NB4 (cell line): ENCODE data around the gene ALKBH8.
"Not testable (repeated sequence)": the region's sequence is repeated elsewhere in the genome, so short reads cannot be mapped to it uniquely, and the experiment has no call there.

Experiments
- DNase-seq: peaks from one replicate; pipeline ENCODE4 v3.0.0; 2010; ENCODE audit warnings: low read depth
- H3K4me3 ChIP-seq: one replicate; pipeline ENCODE4 v1.5.1; 2011; ENCODE audit warnings: mild to moderate bottlenecking, low read depth, low read length, moderate library complexity
- MYC ChIP-seq: IDR thresholded peaks from 2 replicates; pipeline ENCODE4 v1.6.1; 2011; ENCODE audit warnings: low read depth, low read length
- POLR2A ChIP-seq: IDR thresholded peaks from 2 replicates; pipeline ENCODE4 v1.6.1; 2011; ENCODE audit warnings: mild to moderate bottlenecking; ENCODE audit not compliant: insufficient read length; ENCODE audit errors: extremely low read depth
- TF ChIP-seq, protein P1 (sequence below): IDR thresholded peaks from 2 replicates; pipeline ENCODE4 v1.6.1; 2011; ENCODE audit warnings: low read depth, low read length
- TF ChIP-seq, protein P2 (sequence below): IDR thresholded peaks from one replicate; pipeline ENCODE4 v1.5.1; 2012; ENCODE audit warnings: low read depth, low read length

ALKBH8 gene

DNA sequence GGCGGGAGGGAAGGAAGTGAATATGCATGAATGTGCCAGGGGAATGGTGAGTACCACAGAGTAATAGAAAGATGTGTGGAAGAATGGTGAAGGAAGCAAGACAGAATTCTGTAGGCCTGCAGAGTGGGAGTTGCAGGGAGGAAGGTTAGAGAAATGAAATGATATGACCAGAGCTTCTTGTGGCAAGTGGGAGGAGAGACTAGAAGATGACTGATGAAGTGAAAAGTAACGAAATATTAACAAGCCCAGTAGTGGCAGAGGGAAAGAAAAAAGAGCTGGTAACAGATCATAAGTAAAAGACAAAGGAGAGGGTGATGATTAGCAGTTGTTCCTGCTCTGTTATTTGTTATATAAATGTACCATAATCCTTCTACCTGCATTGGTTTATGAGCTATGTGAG is 1.0 kb upstream of the ALKBH8 start:
- no peak for DNase-seq
- no peak overlapping the region for H3K4me3 ChIP-seq
- TF ChIP-seq, protein P1, sequence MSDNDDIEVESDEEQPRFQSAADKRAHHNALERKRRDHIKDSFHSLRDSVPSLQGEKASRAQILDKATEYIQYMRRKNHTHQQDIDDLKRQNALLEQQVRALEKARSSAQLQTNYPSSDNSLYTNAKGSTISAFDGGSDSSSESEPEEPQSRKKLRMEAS, result no peak
- TF ChIP-seq MYC (no peak), POLR2A (no peak)
- TF ChIP-seq, protein P2, sequence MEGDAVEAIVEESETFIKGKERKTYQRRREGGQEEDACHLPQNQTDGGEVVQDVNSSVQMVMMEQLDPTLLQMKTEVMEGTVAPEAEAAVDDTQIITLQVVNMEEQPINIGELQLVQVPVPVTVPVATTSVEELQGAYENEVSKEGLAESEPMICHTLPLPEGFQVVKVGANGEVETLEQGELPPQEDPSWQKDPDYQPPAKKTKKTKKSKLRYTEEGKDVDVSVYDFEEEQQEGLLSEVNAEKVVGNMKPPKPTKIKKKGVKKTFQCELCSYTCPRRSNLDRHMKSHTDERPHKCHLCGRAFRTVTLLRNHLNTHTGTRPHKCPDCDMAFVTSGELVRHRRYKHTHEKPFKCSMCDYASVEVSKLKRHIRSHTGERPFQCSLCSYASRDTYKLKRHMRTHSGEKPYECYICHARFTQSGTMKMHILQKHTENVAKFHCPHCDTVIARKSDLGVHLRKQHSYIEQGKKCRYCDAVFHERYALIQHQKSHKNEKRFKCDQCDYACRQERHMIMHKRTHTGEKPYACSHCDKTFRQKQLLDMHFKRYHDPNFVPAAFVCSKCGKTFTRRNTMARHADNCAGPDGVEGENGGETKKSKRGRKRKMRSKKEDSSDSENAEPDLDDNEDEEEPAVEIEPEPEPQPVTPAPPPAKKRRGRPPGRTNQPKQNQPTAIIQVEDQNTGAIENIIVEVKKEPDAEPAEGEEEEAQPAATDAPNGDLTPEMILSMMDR, result no peak

DNA sequence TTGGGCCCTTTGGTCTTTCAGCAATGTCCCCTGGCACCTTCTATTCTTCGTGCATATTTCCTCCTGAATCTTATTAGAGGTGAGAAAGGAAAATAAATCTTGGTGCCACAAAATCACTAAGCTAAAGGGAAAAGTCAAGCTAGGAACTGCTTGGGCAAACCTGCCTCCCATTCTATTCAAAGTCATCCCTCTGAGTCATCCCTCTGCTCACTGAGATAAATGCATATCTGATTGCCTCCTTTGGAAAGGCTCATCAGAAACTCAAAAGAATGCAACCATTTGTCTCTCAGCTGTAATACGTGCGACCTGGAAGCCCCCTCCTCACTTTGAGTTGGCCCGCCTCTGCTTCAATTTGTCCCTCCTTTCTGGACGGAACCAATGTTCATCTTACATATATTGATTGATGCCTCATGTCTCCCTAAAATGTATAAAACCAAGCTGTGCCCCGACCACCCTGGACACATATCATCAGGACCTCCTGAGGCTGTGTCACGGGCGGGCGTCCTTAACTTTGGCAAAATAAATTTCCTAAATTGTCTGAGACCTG is 493 bp upstream of the ALKBH8 start:
- H3K4me3 ChIP-seq, result peak overlapping the region; percentile 91
- DNase-seq, result not testable (repeated sequence)

DNA sequence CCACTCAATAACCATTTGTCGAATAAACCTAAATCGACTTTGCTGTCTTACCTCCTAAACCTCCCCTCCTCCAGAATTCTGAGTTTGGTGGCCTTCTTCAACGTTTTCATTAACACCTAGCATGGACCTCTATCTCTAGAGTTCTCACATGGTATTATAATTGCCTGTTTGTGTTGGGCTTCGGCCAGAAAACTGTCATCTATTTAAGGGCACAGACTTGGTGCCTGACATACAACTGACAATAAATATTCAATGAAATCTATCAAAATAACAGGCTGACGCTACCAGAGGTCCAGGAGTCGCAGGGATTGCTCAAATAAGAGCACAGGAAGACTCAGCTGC is 687 bp downstream of the ALKBH8 start:
- no peak for DNase-seq
- peak overlapping the region; percentile 91 for H3K4me3 ChIP-seq
- TF ChIP-seq, protein P2, result no peak
- TF ChIP-seq, protein P1, result no peak
- no peak for TF ChIP-seq POLR2A
- TF ChIP-seq MYC, result no peak

DNA sequence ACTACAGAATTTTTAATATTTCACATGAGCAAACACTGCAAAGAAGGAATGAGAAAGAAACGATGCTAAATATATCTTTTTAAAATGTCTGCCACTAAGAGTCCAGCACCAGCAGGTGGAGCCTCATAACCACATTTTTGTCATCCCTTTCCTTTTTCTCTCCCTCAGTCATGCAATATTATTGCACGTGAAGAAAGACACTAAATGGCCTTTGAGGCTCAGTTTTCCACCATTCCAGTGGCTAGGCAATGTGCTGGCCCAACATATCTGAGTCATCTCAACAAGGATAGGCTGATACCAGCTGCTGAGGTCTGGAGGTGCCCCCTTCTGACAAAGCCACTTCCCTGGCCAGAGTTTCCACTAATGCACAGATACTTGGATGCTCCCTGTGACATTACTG is 1.8 kb downstream of the ALKBH8 start:
- DNase-seq, result peak; percentile 72
- H3K4me3 ChIP-seq, result peak overlapping the region; percentile 91

DNA sequence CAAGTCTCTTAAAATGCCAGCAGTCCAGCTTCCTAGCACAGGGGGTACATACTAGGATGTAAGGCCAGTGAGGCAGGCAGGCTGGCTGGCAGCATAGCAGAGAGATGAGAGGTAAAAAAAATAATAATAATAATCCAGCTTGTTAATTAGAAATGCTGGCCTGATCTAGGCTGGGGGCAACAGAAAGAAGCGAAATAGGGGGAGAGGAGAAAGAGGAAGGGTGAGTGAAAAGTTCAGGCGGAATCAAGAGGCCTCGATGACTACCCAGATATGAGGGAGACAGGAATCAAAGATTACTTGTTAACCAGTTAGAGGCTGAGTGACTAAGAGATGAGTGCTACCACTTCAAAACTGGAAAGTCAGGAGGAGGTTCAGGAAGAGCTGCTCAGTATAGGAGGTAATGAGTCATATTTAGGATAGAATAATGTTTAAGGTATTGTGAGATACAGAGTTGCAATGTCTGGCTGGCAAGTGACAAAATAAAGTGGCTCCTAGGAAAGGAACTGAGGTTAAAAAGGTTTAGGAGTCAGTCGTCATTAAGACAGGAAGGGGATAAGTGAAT is 2.8 kb downstream of the ALKBH8 start:
- peak; percentile 12 for DNase-seq

More for the DNA sequence above, 1.8 kb downstream of the ALKBH8 start:
- TF ChIP-seq POLR2A, result no peak
- TF ChIP-seq, protein P1, result peak; percentile 34; the same call in 1 of the 2 replicates
- TF ChIP-seq, protein P2, result peak; percentile 48

DNA sequence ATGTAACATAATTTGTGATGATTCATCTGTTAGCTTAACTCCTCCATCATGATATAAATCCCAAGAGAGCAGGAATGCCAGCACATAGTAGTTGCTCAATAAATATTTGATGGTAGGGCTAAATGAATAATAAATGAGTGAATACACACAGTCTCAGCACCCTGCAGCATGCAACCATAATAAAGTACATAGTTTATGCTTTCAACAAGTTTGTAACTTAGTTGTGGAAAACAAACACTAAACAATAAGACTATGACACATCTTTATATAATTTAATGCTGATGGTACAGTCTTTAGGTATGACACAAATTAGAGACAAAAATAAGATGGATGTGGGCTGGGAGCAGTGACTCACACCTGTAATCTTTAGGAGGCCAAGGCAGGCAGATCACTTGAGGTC is 3.8 kb downstream of the ALKBH8 start:
- no peak overlapping the region for H3K4me3 ChIP-seq
- TF ChIP-seq, protein P2, result no peak
- TF ChIP-seq MYC (no peak), POLR2A (no peak)
- TF ChIP-seq, protein P1, result no peak
- DNase-seq, result no peak

More for the DNA sequence above, 2.8 kb downstream of the ALKBH8 start:
- no peak overlapping the region for H3K4me3 ChIP-seq
- no peak for TF ChIP-seq MYC
- no peak for TF ChIP-seq POLR2A
- TF ChIP-seq, protein P1, result no peak
- TF ChIP-seq, protein P2, result no peak
